Measurements from ENCODE around the gene GASK1A.

GRCh38 chr3:43005253-43005652, 26.1 kb downstream of the GASK1A start:
- TF ChIP-seq, protein P1, sequence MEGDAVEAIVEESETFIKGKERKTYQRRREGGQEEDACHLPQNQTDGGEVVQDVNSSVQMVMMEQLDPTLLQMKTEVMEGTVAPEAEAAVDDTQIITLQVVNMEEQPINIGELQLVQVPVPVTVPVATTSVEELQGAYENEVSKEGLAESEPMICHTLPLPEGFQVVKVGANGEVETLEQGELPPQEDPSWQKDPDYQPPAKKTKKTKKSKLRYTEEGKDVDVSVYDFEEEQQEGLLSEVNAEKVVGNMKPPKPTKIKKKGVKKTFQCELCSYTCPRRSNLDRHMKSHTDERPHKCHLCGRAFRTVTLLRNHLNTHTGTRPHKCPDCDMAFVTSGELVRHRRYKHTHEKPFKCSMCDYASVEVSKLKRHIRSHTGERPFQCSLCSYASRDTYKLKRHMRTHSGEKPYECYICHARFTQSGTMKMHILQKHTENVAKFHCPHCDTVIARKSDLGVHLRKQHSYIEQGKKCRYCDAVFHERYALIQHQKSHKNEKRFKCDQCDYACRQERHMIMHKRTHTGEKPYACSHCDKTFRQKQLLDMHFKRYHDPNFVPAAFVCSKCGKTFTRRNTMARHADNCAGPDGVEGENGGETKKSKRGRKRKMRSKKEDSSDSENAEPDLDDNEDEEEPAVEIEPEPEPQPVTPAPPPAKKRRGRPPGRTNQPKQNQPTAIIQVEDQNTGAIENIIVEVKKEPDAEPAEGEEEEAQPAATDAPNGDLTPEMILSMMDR (conservative IDR thresholded peaks at IDR 0.05; ENCODE audit: low read depth, low read length) = no peak
- TF ChIP-seq EZH2 (IDR thresholded peaks at IDR 0.05; ENCODE audit: borderline replicate concordance, low read depth, low read length, poor library complexity, severe bottlenecking) = no peak

Data from A673 (cell line).